Astrocyte of the hippocampus (primary cell): ENCODE measurements around the gene METTL27.
A peak's percentile ranks its signal among the peaks of the same experiment; 100 is the strongest.
"Not testable (repeated sequence)": the region's sequence is repeated elsewhere in the genome, so short reads cannot be mapped to it uniquely, and the experiment has no call there.

Source experiments
- DNase-seq: peaks from one replicate; pipeline ENCODE4 v3.0.0; 2011; ENCODE audit warnings: low read depth, low spot score

METTL27 gene

DNA sequence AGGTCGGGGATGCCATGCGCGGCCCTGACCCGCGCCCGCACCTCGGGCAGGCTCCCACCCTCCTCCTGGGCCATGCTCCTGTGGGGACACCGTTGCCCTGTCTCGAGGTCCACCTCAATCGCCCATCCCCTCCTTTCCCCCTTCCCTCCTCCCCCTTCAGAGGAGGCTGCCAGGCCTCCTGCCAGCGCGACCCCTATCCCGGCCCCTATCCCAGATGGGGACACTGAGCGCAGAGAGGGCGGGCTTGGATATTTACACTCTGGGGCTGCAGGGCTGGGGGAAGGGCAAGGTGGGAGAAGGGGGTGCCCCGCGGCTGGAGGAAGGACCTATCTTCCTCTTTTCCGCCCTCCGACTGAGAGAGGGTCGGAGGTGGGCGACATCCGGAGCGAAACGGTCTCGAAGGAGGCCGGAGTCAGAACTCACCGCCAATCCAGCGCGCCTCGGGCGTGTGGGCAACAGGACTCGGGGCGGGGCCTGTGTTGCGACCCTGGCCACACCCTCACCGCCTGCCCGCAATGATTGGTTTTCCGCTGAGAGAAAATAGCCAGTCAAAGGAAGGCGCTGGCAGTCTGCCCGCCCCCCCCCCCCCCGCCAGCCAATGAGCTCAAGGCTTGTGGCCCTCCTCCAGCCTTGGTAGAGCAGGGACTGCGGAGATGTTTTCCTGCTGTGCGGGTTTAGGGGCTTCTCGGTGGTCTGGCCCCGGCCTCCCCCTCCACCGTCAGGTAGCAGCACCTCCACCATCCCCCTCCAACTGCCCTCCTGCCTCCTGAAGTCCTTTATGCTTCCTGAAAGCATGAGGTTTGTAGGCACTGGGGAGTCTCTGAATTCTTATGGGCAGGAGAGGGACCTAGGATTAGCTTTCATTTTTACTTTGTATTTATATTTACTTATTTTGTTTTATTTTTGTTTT lies at the start of gene METTL27:
Gene METTL27, minus strand, starts transcription at position 450 of the 910 bp plus-strand sequence. Its CDS starts 376 bp downstream, at position 74.
- DNase-seq, result peak; percentile 97

GRCh38 chr7:73891178-73891885 lies 49.0 kb upstream of the METTL27 start:
- no peak for DNase-seq

DNA sequence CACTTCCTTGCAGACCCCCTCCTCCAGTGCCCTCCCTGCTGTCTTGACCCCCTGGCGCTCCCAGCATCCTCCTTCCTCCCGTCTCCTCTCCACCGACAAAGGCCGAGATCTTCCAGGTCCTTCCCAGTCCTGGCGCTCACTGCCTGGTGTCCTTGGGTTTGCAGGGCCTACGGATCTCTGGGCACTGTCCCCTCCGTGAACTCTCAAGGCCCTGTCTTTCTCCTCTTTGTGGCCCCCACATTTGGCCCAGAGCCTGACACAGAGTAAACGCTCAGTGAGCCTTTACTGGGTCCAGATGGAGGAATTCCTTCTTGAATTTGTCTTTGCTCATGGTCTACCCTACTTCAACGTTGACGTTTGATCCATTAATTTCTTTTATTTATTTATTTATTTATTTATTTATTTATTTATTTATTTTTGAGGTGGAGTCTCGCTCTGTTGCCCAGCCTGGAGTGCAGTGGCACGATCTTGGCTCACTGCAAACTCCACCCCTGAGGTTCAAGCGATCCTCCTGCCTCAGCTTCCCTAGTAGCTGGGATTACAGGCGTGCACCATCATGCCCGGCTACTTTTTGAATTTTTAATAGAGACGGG lies 48.3 kb upstream of the METTL27 start:
- no peak for DNase-seq

- DNase-seq, result no peak
Measured at GRCh38 chr7:73888959-73889358, 46.6 kb upstream of the METTL27 start.

DNA sequence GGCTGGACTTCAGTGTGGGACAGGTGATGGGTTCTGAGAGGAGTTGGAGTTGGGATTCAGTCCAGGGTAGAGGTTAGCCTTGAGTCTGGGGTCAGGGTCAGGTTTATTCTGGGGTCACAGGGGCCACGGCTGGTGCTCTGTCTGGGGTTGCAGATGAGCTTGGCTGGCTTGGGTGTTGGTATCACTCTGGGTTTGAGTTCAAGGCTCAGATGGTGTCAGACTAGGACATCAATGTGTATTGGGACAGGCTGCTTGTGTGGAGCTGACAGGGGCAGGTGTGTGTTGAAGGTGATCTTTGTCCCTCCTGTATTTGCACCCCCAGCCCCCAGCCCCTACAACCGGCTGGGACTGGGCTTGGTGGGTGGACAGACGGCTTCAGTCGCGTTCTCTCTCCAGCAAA lies 45.4 kb upstream of the METTL27 start:
- no peak for DNase-seq

DNA sequence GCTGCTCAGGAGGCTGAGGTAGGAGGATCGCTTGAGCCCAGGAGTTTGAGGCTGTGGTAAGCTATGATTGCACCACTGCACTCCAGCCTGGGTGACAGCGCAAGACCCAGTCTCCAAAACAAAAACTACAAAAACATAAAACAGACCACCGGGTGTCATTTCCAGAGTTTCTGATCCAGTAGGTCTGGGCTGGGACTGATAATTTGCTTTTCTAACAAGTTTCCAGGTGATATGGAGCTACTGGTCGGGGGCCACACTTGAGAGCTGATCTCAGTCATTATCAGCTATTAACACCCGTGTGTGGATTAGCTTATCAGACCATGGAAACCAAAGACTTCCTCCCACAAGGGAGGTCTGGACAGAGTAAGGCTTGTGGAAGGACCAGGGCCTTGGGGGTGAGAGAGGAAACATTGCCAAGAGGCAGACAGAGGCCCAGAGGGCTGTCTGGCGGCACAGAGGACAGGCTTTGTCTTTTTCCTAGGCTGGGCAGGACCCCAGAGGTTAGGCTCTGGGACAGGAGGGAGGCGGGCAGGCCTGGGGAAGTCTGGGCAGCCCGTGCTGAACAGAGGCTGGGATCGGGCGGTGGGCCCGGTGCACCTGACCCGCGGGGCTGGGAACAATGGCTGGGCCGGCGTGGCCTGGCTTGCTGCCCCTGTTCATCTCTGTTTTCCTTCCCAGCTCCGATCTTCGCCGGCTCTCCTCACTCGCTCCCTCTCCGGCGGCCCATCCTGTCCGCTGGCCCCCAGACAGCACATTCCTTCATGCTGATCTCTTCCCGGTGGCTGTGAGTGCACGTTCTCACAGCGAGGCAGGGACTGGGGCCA lies 43.9 kb upstream of the METTL27 start:
- peak; percentile 86 for DNase-seq

GRCh38 chr7:73885433-73885974 lies 43.2 kb upstream of the METTL27 start:
- no peak for DNase-seq

- DNase-seq, result not testable (repeated sequence)
Measured at GRCh38 chr7:73884867-73885422, 42.6 kb upstream of the METTL27 start.

DNA sequence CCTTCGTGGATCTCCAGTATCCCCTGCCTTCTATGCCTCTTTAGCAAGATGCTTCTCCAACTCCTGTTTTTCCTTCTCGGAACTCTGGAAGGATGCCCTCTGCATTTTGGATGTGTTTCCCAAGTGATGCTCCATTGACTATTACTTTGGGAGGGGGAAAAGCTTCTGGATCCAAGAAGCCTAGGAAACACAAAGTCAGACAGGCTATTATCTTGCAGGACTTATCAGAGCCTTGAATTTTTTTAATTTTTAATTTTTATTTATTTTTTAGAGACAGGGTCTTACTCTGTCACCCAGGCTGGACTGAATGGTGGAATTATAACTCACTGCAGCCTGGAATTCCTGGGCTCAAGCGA lies 39.7 kb upstream of the METTL27 start:
- DNase-seq, result no peak

GRCh38 chr7:73881352-73882046 lies 39.2 kb upstream of the METTL27 start:
- DNase-seq, result no peak

- DNase-seq, result no peak
Measured at GRCh38 chr7:73880755-73881328, 38.5 kb upstream of the METTL27 start.

DNA sequence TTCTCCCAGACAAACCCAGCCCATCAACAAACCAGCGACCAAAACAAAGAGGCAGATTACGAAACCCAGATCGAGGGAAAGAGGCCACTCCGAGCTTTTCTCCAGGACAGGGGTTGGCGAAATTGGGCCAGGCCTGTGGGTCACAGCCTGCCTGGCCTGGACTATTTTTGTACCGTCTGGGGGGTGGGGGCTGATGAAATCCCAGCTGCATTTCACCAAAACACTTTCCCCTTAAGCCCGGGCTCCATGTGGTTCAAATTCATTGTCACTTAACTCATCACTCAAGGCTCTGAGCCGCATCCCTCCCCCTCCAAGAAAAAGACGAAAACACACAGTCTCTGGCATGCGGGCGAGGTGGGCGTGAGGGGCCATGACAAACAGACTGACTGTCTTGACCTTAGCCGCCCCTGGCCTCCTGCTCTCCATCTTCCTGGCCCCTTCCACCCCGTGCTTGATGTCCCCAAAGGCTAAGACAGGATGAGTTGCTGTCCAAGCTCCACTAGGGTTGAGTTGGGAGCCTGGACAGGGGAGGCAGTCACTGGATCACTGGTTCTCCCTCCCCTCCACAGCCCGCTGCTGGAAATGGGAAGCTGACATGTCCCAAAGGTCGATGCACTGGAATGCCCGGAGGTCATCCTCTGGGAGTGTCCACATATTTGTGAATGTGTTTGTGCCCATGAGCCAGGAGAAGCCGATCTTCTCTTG lies 37.8 kb upstream of the METTL27 start:
- no peak for DNase-seq

DNA sequence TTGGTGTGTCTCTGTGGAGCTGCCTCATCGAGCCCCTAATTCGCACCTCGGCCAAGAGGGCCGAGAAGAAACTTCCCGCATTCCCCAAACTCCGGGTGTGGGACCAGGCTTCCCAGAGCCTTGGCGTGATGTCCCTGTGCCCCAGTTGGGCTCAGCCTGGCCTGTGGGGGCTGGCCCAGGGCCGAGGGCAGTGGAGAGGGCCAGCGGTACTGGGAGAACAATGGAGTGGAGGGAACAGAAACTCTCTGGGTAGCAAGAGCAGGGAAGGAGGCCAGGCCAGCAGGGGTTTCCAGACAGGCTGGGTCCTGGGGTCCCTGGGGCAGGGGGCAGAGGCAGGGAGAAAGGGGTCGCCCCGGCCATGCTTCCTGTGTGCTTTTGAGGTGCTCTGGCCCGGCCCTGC lies 34.7 kb upstream of the METTL27 start:
- no peak for DNase-seq

DNA sequence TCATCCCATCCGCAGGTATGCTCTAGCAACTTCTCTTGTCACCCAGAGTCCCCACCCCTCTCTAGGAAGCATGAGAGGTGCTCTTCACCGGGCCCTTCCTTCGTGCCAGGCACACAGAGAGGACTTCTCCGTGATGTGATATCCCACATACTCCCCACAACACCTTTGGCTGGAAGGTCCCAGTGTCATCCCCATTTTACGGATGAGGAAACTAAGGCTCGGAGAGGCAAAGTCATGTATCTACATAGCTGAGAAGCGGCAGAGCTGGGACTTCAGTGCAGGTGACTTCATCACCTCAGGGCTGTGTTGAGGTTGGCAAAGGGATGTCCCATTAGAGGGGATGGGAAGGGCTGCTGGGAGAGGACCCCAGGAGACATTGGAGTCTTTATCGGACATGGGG lies 34.0 kb upstream of the METTL27 start:
- DNase-seq, result no peak

DNA sequence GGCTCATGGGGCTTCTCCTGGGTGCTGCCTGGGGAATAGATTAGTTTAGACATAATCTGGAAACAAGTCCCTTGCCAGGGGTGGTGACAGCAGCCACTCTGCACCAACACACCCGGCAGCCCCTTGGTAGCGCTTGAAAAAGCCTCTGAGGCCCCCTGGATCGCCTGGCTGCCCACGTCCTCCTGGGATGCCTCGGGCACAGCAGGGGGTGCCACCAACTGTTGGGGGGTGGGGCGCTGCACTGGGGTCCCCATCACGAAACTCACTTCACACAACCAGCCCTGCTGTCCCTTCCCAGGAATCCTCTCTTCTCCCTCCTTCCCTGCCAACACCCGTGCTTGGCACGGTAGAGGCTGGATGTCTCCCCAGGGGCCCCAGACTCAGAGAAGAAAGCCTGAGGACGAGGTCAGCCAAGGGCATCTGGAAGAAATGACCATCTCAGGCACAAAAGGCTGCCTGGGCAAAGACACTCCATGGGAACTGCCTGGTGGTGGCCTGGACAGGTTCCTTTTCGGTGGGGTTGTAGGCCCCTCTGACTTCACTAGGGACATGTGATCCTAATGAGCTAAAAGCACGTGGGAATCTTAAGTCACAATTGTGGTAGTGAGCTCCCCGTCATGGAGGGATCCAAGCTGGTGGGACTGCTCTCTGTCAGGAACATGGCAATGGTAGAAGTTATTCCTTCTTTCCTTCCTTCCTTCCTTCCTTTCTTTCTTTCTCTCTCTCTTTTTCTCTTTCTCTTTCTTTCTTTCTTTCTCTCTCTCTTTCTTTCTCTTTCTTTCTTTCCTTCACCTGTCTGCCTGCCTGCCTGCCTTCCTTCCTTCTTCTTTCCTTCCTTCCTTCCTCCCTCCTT lies 30.0 kb upstream of the METTL27 start:
- DNase-seq, result no peak

GRCh38 chr7:73871163-73872011 lies 29.1 kb upstream of the METTL27 start:
- DNase-seq, result no peak

DNA sequence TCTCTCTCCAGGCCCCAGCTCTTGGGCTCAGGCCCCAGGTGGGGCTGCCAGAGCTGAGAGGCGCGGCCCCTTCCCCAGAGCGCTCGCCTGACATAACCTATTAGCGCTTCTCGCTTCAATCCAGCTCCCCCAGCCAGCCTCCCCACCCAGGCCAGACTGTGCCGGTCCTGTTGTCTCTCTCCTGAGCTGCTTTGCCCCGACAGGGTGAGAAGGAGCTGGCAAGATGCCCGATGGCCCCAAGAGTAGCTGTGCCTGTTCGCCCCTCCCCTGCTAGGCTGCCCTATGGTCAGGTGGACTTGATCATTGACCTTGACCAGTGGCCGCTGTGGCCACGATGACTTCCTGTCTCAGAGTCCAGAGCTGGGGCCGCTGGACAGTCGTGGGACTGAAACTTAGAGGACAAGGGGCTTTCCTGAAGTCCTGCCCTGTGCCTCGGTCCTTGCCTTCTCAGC lies 27.8 kb upstream of the METTL27 start:
- no peak for DNase-seq
